Activated CD8-positive, alpha-beta memory T cell treated with anti-CD3 and anti-CD28 coated beads, Interleukin-2, amount 50 U/mL, for 24 hours (primary cell): ENCODE measurements around the gene SMAGP.
A peak's percentile ranks its signal among the peaks of the same experiment; 100 is the strongest.
"Not testable (repeated sequence)": the region's sequence is repeated elsewhere in the genome, so short reads cannot be mapped to it uniquely, and the experiment has no call there.

ENCODE experiments used
- DNase-seq: peaks from one replicate; pipeline ENCODE4 v3.0.0-alpha.2; 2020; ENCODE audit errors: extremely low read depth

Gene SMAGP

DNA sequence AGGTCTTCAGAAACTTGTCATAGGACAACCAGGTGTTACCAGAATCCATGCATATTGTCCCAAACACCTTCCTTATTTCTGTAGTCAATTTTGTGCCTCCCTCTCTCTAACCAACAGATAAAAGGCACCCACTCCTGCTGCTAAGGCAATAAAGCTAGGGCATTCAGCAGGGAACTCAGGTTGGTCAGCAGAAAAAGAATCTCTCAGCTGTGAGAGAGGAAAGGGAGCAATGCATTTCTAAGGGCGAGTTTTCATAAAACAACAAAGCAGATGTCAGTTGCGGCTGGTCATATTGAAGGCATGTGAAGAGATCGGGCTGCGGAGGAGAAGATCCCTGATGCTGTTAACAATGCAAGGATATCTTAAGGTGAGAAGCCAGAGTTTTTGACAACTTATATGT, 45.0 kb downstream of the SMAGP start:
- DNase-seq, result no peak

- no peak for DNase-seq
These were observed 45.6 kb downstream of the SMAGP start for GRCh38 chr12:51224625-51225024.

DNA sequence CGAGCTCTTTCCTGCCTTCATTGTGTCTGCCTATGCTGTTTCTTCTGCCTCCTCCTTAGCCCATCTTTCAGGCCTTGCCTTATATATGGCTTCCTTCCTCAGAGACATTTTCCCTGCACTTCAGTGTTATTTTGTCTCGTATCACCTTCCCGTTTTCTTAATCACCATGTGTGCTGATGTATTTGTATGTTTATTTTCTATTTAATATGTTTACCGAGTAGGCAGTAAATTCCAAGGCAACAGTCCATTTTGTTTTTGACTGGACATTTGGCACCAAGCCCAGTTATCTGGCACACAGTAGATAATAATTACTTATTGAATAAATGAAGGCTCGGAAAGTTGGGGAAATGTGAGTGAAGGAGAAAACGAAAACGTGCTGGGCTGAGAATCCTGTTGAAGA, 47.8 kb downstream of the SMAGP start:
- no peak for DNase-seq

GRCh38 chr12:51219857-51220256, 50.4 kb downstream of the SMAGP start:
- DNase-seq, result not testable (repeated sequence)

GRCh38 chr12:51219322-51219721, 50.9 kb downstream of the SMAGP start:
- no peak for DNase-seq

DNA sequence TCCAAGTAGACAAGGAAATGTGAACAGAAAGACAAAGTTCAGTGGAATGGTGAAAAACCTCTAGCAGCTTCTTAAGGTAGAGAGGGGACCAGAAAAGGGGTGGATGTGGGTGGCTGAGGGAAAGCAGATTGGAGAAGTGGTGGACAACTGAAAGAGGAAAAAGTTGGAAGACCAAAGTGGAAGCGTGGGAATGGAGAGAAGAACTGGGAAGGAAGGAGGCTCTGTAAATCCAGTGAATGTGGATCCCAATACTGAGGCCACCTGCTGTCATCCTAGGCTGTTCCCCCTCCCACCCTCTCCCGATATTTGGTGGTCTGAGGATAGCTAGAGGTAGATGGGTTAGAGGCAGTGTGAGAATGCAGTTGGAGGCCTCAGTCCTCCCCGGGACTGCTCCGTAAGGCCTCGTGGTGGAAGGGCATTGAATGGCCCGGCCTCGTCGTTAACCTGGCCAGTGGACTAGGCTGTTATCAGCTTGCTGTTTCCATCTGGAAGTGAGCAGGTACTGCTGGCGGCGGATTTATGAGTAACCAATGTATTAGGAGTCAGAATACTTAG, 51.5 kb downstream of the SMAGP start:
- no peak for DNase-seq

- peak; percentile 21 for DNase-seq
These were observed 52.1 kb downstream of the SMAGP start, which contains the start of gene POU6F1 for GRCh38 chr12:51217968-51218606. POU6F1 (minus strand) TSS chr12:51218062; CDS start chr12:51206836, 11,226 bp downstream.

- DNase-seq, result no peak
These were observed 52.9 kb downstream of the SMAGP start for GRCh38 chr12:51217133-51217967.

GRCh38 chr12:51216642-51217041, 53.6 kb downstream of the SMAGP start:
- DNase-seq, result no peak

GRCh38 chr12:51214895-51215294, 55.3 kb downstream of the SMAGP start:
- no peak for DNase-seq

DNA sequence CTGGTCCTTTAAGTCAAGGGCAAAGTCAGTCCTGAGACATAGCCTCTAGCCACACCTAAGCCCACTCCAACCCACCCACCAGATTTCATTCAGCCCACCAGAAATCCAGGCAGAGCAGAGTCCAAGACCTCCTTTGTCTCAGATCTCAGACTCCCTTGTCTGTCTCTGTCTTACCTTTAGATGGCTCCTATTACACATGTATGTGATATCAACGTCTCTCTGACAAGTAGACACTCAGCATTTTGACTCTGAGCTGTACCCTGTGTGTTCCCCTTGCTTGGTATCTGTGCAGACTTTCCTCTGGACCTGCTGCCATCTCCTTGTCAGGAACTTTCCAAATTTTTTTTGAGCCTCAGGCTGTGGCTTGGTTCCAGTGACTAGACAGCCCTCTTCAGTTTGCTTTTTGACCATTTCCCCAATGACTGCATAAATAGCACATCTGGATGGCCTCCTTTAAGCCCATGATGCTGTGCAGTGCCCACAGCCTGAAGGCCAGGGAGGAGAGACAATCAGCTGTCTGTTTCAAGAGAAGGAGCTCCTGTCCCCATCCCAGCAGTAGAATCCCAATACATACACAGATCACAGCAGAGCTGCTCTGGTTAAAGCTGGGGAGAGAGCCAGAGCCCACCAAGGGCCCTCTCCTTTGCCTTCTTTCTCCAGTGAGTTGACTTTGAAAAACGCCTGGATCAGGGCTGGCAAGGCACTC, 59.4 kb downstream of the SMAGP start:
- no peak for DNase-seq

- DNase-seq, result no peak
These were observed 61.0 kb downstream of the SMAGP start for GRCh38 chr12:51209259-51209658.

DNA sequence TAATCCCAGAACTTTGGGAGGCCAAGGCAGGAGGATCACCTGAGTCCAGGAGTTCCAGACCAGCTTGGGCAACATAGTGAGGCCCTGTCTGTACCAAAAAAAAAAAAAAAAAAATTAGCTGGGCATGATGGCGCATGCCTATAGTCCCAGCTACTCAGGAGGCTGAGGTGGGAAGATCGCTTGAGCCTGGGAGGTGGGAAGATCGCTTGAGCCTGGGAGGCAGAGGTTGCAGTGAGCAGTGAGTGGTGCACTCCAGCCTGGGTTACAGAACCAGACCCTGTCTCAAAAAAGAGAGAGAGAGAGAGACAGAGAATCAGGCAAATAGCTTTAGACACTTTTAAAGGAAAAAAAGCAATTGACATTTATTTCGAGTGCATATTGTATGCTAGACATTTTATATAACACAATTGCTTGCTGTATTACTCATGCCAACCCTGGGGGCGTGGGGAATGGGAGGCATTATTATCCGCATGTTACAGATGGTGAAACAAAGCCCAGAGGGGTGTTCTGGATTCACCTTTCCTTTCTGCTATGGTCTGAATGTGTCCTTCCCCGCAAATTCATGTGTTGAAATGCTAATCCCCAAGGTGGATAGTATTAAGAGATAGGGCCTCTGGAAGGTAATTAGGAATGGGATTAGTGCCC, 62.1 kb downstream of the SMAGP start:
- no peak for DNase-seq

GRCh38 chr12:51205350-51205749, 64.9 kb downstream of the SMAGP start:
- no peak for DNase-seq

DNA sequence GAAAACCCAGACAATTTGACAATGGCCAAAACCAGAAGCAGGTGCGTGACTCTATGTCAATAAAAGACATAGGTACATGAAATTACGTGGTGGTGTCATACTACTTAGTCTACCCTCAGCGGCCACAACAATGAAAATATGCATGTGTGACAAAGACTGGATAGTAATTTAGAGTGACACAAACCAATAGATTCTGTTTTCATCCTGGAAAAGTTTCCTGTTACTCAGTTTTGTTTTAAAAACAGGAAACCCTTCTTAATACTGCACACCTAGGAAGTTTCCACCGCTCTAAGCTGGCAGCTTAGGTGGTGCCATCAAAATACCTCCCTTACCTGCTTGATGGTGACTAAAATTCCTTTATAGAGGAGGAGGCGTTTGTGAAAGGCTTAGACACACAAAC, 67.5 kb downstream of the SMAGP start:
- DNase-seq, result no peak

GRCh38 chr12:51200806-51201205, 69.4 kb downstream of the SMAGP start:
- DNase-seq, result no peak

GRCh38 chr12:51200156-51200555, 70.1 kb downstream of the SMAGP start:
- no peak for DNase-seq

- no peak for DNase-seq
These were observed 70.8 kb downstream of the SMAGP start for GRCh38 chr12:51199366-51199945.

DNA sequence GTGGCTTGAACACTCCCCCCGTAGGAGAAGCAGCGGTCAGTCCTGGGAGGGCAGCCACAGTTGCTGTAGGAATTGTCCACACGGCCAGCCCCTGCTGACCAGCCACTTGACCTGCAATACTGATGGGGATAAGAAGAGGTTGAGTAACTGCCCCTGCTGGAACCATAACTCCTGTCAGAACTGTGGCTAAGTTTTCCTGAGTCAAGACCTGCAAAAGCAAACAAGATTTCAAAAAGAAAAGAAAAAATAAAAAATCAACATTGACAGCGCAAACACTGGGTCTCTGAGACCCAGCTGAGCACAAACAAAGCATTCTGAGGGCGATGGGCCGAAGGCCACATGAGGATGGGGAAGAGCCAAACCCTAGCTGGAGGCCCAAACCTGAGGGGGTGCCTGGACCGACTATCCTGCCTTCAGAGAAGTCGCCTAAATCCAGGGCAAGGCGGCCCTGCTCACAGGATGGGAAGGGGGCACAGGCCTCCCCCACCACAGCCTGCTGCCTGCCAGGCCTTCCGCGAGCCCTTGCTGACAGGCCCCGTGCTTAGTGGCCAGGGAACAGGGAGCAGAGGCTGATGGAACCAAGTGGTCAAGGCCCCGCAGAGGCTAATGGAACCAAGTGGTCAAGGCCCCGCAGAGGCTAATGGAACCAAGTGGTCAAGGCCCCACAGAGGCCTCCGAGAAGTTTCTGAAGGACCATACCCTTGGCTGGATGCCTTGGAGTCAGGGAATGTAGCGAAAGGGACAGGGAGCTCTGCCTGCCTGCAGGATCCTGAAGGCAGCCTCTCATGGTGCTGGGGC, 71.4 kb downstream of the SMAGP start:
- no peak for DNase-seq

GRCh38 chr12:51197736-51198567, 72.3 kb downstream of the SMAGP start:
- DNase-seq, result no peak
